GM18867 (cell line): Measurements from ENCODE around the gene LMNA.
"Not testable (repeated sequence)": the region's sequence is repeated elsewhere in the genome, so short reads cannot be mapped to it uniquely, and the experiment has no call there.

ENCODE experiments used
- ATAC-seq: cut with Tn5 transposase; IDR thresholded peaks from one replicate; pipeline ENCODE4 v1.9.1; 2021; ENCODE audit warnings: mild to moderate bottlenecking, moderate library complexity; ENCODE audit not compliant: unreplicated experiment

The LMNA gene

GRCh38 chr1:156120318-156120717 is 5.8 kb downstream of the LMNA start:
- no peak for ATAC-seq

DNA sequence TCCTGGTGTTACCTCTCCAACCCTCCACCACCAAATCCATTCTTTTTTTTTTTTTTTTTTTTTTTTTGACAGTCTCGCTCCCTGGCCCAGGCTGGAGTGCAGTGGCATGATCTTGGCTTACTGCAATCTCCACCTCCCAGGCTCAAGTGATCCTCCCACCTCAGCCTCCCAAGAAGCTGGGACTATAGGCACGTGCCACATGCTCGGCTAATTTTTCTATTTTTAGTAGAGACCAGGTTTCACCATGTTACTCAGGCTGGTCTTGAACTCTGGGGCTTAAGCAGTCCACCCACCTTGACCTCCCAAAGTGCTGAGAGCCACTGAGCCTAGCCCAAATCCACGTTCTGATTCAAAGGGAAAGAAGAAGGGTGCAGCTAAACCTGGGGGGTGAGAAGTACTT is 6.5 kb downstream of the LMNA start:
- not testable (repeated sequence) for ATAC-seq

- no peak for ATAC-seq
Measured at GRCh38 chr1:156121457-156121856, 6.9 kb downstream of the LMNA start.

DNA sequence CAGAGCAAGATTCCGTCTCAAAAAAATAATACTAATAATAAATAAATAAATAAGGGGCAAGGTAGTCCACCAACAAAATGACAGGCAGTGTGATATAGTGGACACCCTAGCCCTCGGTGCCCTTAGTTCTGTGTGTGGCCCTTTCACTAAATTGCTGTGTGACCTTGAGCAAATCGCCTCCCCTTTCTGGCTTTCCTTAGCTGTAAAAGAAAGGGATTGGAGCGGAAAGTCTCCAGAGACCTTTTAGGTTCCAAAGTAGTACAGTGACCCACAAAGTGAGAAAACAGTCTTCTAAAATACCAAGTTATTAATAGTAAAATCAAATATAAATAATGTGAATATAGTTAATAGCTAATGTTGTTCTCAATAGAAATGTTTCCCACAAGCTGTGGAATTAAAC is 7.6 kb downstream of the LMNA start:
- no peak for ATAC-seq

DNA sequence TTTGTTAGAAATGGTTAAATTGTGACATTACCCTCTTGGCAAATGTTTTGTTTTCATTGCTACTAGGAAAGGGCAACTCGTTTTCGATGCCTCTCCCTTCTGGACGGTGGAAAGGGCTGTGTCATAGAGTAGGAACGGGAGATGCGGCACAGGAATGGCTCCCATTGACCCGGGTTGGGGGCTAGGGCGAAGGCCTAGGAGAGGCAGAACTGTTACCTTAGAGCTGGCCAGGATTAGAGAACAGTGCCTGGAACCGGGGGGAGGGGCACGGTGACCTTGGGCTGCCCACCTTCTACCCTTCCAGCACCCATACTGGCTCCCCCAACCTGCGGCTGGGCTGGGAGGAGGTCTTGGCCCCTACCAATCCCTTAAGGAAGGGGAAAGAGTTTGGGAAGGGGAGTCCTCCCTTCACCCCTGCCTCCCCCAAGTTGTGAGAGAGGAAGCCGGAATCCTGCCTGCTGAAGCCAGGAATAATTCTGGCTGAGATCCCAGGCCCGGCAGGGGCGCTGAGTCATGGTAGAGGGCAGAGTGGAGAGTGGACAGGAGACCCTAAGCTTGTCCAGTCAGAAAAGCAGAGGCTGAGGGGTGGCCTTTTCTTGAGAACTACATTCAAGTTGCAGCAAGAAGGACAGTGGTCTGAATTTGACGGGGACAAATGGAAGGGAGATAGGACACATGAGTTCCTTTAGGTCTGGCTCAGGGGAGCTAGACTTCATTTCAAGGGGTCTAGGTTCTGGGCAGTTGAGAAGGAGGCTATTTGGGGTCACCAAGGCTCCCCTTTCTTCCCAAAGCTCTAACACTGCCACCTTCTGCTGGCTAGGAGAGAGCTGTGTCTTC is 8.2 kb downstream of the LMNA start:
- no peak for ATAC-seq

- no peak for ATAC-seq
Measured at GRCh38 chr1:156123356-156124196, 9.1 kb downstream of the LMNA start.

DNA sequence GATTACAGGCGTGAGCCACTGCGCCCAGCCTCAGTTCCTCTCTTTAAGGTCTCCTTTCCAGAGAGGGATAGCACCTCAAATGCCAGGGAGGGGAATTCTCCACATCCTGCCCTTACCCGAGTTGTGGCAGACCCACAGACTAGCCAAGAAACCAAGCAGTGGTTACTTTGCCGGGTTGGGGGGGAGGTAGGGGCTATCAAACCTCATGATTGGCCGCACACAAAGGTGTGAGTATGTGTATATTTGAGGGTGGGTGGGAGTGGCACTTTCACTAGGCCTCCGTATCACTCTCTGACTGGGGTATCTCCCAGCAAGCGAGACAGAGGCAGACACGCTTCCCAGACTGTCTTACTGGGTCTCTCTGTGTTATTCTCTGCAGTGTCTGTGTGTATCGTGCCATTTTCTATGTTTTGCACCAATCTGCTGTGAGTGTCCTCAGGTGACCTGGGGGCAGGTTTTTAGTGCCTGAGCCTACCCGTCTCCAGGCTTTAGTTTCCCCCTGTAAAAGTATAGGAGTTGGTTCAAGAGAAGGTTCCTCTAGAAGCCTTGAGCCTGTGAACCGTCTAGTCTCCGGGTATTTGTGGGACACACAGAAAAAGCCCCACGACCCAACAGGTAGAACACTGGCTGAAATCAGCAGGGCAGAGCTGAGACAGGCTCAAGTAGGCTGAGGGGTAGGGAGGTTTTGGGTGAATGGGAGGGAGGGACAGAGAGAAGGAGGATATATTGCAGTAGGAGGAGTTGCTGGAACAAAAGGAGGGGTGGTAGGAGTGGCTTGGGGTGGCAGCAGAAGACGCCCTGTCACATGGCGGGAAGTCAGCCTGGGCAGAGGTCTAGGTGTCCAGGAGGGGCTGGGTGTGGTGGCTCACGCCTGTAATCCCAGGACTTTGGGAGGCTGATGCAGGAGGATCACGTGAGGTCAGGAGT is 10.3 kb downstream of the LMNA start:
- no peak for ATAC-seq

GRCh38 chr1:156125544-156125943 is 11.0 kb downstream of the LMNA start:
- not testable (repeated sequence) for ATAC-seq

DNA sequence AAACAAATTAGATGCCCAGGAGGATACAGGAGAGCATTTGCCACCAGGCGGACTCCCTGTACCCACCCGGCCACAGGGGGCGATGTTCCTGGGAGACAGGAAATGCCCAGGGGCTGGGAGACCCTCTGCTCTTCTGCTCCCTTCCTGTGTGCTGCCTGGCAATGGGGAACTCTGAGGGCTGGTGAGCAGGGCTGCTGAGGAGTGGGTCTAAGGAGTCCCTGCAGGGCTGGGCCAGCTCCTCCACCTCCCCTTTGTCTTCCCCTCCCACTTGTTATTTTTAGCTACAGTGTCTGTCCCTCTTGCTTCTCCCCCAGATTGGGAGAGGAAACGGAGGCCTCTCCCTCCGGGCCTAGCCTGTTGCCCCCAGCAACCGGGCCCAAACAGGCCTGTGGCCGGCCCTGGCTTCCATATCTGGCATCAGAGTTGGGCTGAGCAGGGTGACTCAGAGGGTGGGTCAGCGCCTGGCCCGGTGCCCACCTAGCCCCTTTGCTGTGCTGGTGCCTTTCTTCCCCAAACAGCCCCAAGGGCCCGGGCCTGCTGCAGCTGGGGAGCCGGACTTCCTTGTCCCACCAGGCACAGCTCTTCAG is 11.6 kb downstream of the LMNA start:
- peak; percentile 31 for ATAC-seq

DNA sequence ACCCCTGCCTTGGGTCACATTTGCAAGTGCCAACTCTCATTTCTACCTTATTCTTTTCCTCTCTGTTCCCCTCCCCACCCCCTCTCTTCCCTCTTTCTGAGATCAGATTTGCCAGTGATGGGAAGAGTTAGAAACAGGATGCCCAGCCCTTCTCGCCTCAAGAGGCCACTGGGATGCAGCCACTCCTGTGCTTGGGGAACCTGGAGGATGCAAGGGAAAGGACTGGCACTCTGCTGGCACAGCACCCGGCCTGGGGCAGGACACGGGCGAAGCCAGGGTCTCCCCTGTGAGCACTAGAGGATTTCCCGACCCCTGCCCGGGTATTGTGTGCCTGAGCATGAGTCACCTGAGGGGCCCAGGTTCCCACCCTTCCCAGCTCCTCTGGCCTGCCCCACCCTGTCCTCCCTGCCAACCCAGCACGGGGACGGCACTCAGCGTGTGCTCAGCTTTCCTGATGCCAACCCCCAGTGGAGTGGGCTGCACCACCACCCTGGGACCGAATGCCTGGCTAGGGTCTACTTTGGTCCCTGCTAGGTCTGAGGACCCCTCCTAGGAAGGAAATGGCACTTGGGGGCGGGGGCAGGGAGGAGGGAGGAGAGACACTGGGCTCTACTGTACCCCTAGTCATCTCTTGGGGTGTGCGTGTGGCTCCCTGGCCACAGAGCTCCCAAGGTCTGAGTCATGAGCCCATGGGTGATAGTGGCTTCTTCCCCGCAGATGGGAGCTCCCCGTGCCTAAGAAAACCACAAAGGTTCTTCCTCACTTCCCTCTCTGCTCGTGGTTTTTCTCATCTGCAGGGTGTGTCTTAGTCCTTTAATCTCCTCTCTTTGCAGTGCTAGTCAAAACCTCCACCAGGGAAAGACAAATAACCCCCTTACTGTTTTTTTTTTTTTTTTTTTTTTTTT is 12.4 kb downstream of the LMNA start:
- ATAC-seq, result peak; percentile 44

DNA sequence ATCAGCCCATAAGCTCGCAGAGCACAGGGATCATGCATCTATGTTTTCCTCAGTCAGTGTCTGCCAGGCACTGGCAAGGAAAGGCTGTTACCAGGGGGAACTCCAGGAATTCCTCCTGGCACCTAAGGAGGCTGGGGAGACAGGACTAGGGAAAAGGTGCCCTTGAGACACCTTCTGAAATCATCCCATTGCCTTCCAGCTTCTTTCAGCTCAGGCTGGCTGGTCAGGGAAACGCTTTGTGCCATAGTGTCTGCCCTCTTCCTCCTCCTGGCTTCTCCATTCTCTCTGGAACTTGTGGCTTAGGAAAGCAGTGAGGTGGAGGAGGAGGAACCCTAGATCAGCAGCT is 13.8 kb downstream of the LMNA start:
- ATAC-seq, result no peak

- no peak for ATAC-seq
Measured at GRCh38 chr1:156128654-156129597, 14.4 kb downstream of the LMNA start.

GRCh38 chr1:156129687-156130577 is 15.4 kb downstream of the LMNA start:
- ATAC-seq, result peak; percentile 30

DNA sequence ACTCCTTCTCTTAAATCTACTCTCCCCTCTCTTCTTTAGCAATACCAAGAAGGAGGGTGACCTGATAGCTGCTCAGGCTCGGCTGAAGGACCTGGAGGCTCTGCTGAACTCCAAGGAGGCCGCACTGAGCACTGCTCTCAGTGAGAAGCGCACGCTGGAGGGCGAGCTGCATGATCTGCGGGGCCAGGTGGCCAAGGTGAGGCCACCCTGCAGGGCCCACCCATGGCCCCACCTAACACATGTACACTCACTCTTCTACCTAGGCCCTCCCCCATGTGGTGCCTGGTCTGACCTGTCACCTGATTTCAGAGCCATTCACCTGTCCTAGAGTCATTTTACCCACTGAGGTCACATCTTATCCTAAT is 16.0 kb downstream of the LMNA start:
- ATAC-seq, result no peak

- ATAC-seq, result no peak
Measured at GRCh38 chr1:156134716-156135435, 20.4 kb downstream of the LMNA start.

GRCh38 chr1:156135930-156136871 is 21.7 kb downstream of the LMNA start:
- ATAC-seq, result no peak
